ENCODE measurements around the gene QSOX1. TPM values are rescaled to one million over a fixed set of nuclear protein-coding genes. Genes with fewer than 3 reads are reported as not detected.
A peak's percentile ranks its signal among the peaks of the same experiment; 100 is the strongest.

QSOX1 gene
- total and polyA plus RNA-seq, 2 of the 4 experiments (the other 2 are of a cell fraction): 102 to 791 TPM

GRCh38 chr1:180144659-180145357, 9.9 kb upstream of the QSOX1 start:
- Histone ChIP-seq H2BK15ac (ENCODE audit: low read depth, low read length) (peak overlapping the region; percentile 67), H2BK20ac (ENCODE audit: low read depth, low read length) (peak overlapping the region; percentile 6), H3K4me1 (ENCODE audit: control insufficient read depth, insufficient read depth, low read length) (peaks cover 6% of the 10 kb centered on the region), H2AK5ac (ENCODE audit: low read depth, low read length) (no peak overlapping the region; the same call in 1 of the 2 replicates), H3K56ac (ENCODE audit: extremely low read depth, insufficient read depth, low read length) (no peak overlapping the region), H3K4ac (ENCODE audit: low read depth, low read length) (peak overlapping the region; percentile 30; the same call in 1 of the 2 replicates), H3K36me3 (ENCODE audit: control insufficient read depth, insufficient read depth, low read length) (no peaks in the 10 kb centered on the region), H4K20me1 (ENCODE audit: insufficient read depth, low read length) (no peaks in the 10 kb centered on the region), H4K8ac (ENCODE audit: low read depth in 2 of 2, low read length in 2 of 2) (peak overlapping the region; percentile 7 to 79; a peak in 3 of 4 replicates), H2AK9ac (replicated peaks; ENCODE audit: low read depth, low read length, poor library complexity) (peak overlapping the region; percentile 57), H3K4me3 (ENCODE audit: insufficient read depth, low read depth, low read length) (no peak overlapping the region), H3K27ac (ENCODE audit: insufficient read depth, low read length) (peak overlapping the region; percentile 42; the same call in 1 of the 2 replicates), H3K27me3 (ENCODE audit: control insufficient read depth, insufficient read depth, low read length) (no peaks in the 10 kb centered on the region), H3K14ac (replicated peaks; ENCODE audit: low read depth, low read length) (peak overlapping the region; percentile 43), H2BK5ac (ENCODE audit: low read depth, low read length, poor library complexity, severe bottlenecking) (no peak overlapping the region), H3K23ac (ENCODE audit: low read depth, low read length) (peak overlapping the region; percentile 13; the same call in 1 of the 2 replicates), H4K5ac (ENCODE audit: low read depth, low read length) (peak overlapping the region; percentile 96), H2AFZ (replicated peaks; ENCODE audit: low read length, poor library complexity) (peak overlapping the region; percentile 35), H4K91ac (ENCODE audit: insufficient read depth, low read depth, low read length) (peak overlapping the region; percentile 3; the same call in 1 of the 2 replicates), H3K79me1 (ENCODE audit: low read depth in 1 of 2, low read length in 2 of 2) (no peaks in the 10 kb centered on the region), H3K9me1 (ENCODE audit: insufficient read depth, low read length) (no peaks in the 10 kb centered on the region), H3K4me2 (ENCODE audit: low read depth, low read length) (no peak overlapping the region), H3K9ac (ENCODE audit: low read depth, low read length) (peak overlapping the region; percentile 32; the same call in 1 of the 2 replicates), H3K18ac (ENCODE audit: low read depth, low read length) (peak overlapping the region; percentile 74), H3K9me3 (ENCODE audit: control insufficient read depth, insufficient read depth, low read length) (no peaks in the 10 kb centered on the region), H2BK120ac (ENCODE audit: low read depth, low read length) (peak overlapping the region; percentile 67)
- dilution Hi-C loops (cut with HindIII; ENCODE audit: low sequenced_read_pairs, unreplicated experiment): no loop called here
- DNase-seq (no peak), ATAC-seq (ENCODE audit: low read depth) (peak; percentile 54)
- no peak for TF ChIP-seq FOS (IDR thresholded peaks at IDR 0.05; ENCODE audit: low read depth, low read length)
- TF ChIP-seq SMC3 (IDR thresholded peaks at IDR 0.05; ENCODE audit: low read depth, low read length): no peak
- no peak for TF ChIP-seq MAZ (IDR thresholded peaks at IDR 0.05; ENCODE audit: borderline replicate concordance, low read depth, low read length)
- no peak for TF ChIP-seq ELK1 (IDR thresholded peaks at IDR 0.05; ENCODE audit: borderline replicate concordance, low read depth, low read length)
- no peak for TF ChIP-seq NFE2L2 (IDR thresholded peaks at IDR 0.05; ENCODE audit: low read depth, low read length)
- TF ChIP-seq POLR2A (IDR thresholded peaks at IDR 0.05; ENCODE audit: low read depth, low read length): no peak
- no peak for TF ChIP-seq RFX5 (IDR thresholded peaks at IDR 0.05; ENCODE audit: low read depth, low read length)
- ChIA-PET POLR2A (ENCODE audit: unreplicated experiment) (interaction anchor here (1.0 kb wide), 1 partner anchor 10 kb away, joined by 3 read pairs; the partner anchor contains the start of gene QSOX1), CTCF (interaction anchor here (1.0 kb wide), 1 partner anchor 9 kb away, joined by 4 read pairs; no protein-coding TSS in a partner anchor)
- no TSS peak for BruUV-seq (replicated peaks)
- in situ Hi-C loops (cut with MboI; ENCODE audit: low sequenced_read_pairs): no loop called here
- 82% methylated on average over 3 of the region's 6 CpGs; no CpG with 5 or more reads in 1 of the 2 experiments for WGBS, 2 experiments (ENCODE audit: extremely low coverage in 2 of 2, insufficient read length in 1 of 2)
- intact Hi-C loops (cut with micrococcal nuclease): no loop called here
